MM.1S (cell line): ENCODE measurements around the gene DISP3.

Experiments
- DNase-seq: peaks from one replicate; pipeline ENCODE4 v3.0.0-alpha.2; 2015
- H2AFZ ChIP-seq: fragments of 300-600 bp; sonication (generic); 2 replicates; pipeline ENCODE4 v1.6.0; 2016; ENCODE audit warnings: antibody characterized with exemption, low read length
- H3F3A ChIP-seq: fragments of 300-600 bp; sonication (generic); 2 replicates; pipeline ENCODE4 v1.6.1; 2016; ENCODE audit warnings: mild to moderate bottlenecking, antibody characterized with exemption, low read length, moderate library complexity, mixed read lengths; ENCODE audit not compliant: insufficient read depth
- H3K27ac ChIP-seq: fragments of 300-600 bp; sonication (generic); 2 replicates; pipeline ENCODE4 v1.5.1; 2016; ENCODE audit warnings: mild to moderate bottlenecking, low read length
- H3K27me3 ChIP-seq: fragments of 300-600 bp; sonication (generic); replicated peaks from 2 replicates; pipeline ENCODE4 v1.6.0; 2016; ENCODE audit warnings: low read length; ENCODE audit not compliant: insufficient read depth
- H3K36me3 ChIP-seq: fragments of 300-600 bp; sonication (generic); replicated peaks from 2 replicates; pipeline ENCODE4 v1.6.1; 2016; ENCODE audit warnings: mild to moderate bottlenecking, low read length, mixed read lengths; ENCODE audit not compliant: insufficient read depth
- H3K4me1 ChIP-seq: fragments of 300-600 bp; sonication (generic); 2 replicates; pipeline ENCODE4 v1.6.1; 2016; ENCODE audit warnings: low read length, mixed read lengths
- H3K4me2 ChIP-seq: fragments of 300-600 bp; sonication (generic); 2 replicates; pipeline ENCODE4 v1.6.0; 2016; ENCODE audit warnings: low read depth, low read length
- H3K4me3 ChIP-seq: fragments of 300-600 bp; sonication (generic); 2 replicates; pipeline ENCODE4 v1.5.1; 2016; ENCODE audit warnings: low read length, mixed read lengths
- H3K79me2 ChIP-seq: fragments of 300-600 bp; sonication (generic); 2 replicates; pipeline ENCODE4 v1.6.1; 2016; ENCODE audit warnings: mixed run types, low read length, mixed read lengths
- H3K9ac ChIP-seq: fragments of 300-600 bp; sonication (generic); 2 replicates; pipeline ENCODE4 v1.6.1; 2016; ENCODE audit warnings: low read length, mixed read lengths
- H3K9me2 ChIP-seq: fragments of 300-600 bp; sonication (generic); replicated peaks from 2 replicates; pipeline ENCODE4 v1.6.1; 2016; ENCODE audit warnings: mild to moderate bottlenecking, low read length, mixed read lengths; ENCODE audit not compliant: insufficient read depth
- H3K9me3 ChIP-seq: fragments of 300-600 bp; sonication (generic); replicated peaks from 2 replicates; pipeline ENCODE4 v1.6.1; 2016; ENCODE audit warnings: mild to moderate bottlenecking, low read length, mixed read lengths; ENCODE audit not compliant: insufficient read depth
- H4K20me1 ChIP-seq: fragments of 300-600 bp; sonication (generic); 2 replicates; pipeline ENCODE4 v1.6.1; 2016; ENCODE audit warnings: mild to moderate bottlenecking, low read length, moderate library complexity, mixed read lengths; ENCODE audit not compliant: insufficient read depth
- EZH2 ChIP-seq: fragments of 300-600 bp; sonication (generic); optimal IDR thresholded peaks from 2 replicates; pipeline ENCODE3; 2017; ENCODE audit warnings: low read depth, mild to moderate bottlenecking, antibody characterized with exemption, low read length, mixed read lengths
- EZH2phosphoT487 ChIP-seq: fragments of 300-600 bp; sonication (generic); IDR thresholded peaks from 2 replicates; pipeline ENCODE4 v1.6.1; 2018; ENCODE audit warnings: antibody characterized with exemption, low read length
- TF ChIP-seq, protein P1 (sequence below): fragments of 300-600 bp; sonication (generic); IDR thresholded peaks from 2 replicates; pipeline ENCODE4 v1.5.1; 2016; ENCODE audit warnings: antibody characterized with exemption, low read length, mixed read lengths

The DISP3 gene

GRCh38 chr1:11444907-11445306 lies 34.0 kb upstream of the DISP3 start:
- no peak overlapping the region for H3K4me3 ChIP-seq
- TF ChIP-seq EZH2phosphoT487 (no peak), EZH2 (no peak)
- TF ChIP-seq, protein P1, sequence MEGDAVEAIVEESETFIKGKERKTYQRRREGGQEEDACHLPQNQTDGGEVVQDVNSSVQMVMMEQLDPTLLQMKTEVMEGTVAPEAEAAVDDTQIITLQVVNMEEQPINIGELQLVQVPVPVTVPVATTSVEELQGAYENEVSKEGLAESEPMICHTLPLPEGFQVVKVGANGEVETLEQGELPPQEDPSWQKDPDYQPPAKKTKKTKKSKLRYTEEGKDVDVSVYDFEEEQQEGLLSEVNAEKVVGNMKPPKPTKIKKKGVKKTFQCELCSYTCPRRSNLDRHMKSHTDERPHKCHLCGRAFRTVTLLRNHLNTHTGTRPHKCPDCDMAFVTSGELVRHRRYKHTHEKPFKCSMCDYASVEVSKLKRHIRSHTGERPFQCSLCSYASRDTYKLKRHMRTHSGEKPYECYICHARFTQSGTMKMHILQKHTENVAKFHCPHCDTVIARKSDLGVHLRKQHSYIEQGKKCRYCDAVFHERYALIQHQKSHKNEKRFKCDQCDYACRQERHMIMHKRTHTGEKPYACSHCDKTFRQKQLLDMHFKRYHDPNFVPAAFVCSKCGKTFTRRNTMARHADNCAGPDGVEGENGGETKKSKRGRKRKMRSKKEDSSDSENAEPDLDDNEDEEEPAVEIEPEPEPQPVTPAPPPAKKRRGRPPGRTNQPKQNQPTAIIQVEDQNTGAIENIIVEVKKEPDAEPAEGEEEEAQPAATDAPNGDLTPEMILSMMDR = no peak
- no peak for DNase-seq

GRCh38 chr1:11447903-11448302 lies 31.1 kb upstream of the DISP3 start:
- Histone ChIP-seq H3K27me3 (peaks cover 98% of the 10 kb centered on the region), H3K4me1 (no peaks in the 10 kb centered on the region), H3K9me3 (no peaks in the 10 kb centered on the region), H3K27ac (no peak overlapping the region), H3K36me3 (no peaks in the 10 kb centered on the region), H3K9me2 (no peaks in the 10 kb centered on the region), H4K20me1 (no peaks in the 10 kb centered on the region), H3K4me2 (no peak overlapping the region), H3K4me3 (no peak overlapping the region), H3K9ac (no peak overlapping the region), H2AFZ (no peak overlapping the region), H3K79me2 (no peaks in the 10 kb centered on the region), H3F3A (no peaks in the 10 kb centered on the region)
- no peak for TF ChIP-seq EZH2phosphoT487
- no peak for DNase-seq

More at GRCh38 chr1:11444907-11445306, 34.0 kb upstream of the DISP3 start:
- Histone ChIP-seq H3K9me2 (no peaks in the 10 kb centered on the region), H3K4me1 (no peaks in the 10 kb centered on the region), H3K4me2 (no peak overlapping the region), H3F3A (no peaks in the 10 kb centered on the region), H2AFZ (no peak overlapping the region), H3K27ac (no peak overlapping the region), H3K9ac (no peak overlapping the region), H3K9me3 (no peaks in the 10 kb centered on the region), H3K27me3 (peaks cover 98% of the 10 kb centered on the region), H3K36me3 (no peaks in the 10 kb centered on the region), H3K79me2 (no peaks in the 10 kb centered on the region), H4K20me1 (no peaks in the 10 kb centered on the region)

DNA sequence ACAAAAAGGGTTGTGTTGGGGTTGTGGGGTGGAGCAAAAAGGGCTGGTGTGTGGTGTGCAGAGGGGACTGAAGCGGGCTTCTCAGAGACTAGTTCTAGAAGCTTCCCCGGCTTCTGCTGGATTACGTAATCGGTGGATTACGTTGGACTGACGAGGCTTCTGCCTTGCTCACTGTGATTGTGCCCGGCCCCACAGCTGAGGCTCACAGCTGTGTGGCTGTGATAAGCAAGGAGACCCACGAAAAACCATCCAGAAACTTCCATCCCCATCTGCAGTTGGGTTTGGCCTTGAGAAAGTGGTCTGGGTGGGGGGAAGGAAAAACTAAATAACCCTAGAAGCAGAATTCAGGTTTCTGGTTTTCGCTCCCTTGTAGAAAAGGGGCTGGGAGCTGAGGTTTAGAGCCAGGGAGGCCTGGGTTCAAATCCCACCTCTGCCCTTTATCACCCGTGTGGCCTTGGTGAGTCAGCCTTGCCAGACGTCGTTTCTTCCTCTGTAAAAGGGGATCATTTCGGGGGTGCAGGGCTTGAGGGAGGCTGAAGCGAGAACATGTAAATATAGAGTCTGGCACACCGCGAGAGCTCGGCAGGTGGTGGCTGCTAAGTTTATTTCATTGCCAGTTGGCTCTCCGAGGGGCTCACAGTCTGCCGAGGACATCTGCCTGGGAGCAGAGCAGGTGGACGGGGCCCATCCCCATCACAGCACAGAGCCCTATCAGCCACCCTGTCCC lies 30.4 kb upstream of the DISP3 start:
- H3F3A ChIP-seq = no peaks in the 10 kb centered on the region
- no peak for DNase-seq
- H3K27ac ChIP-seq = no peak overlapping the region
- H3K4me2 ChIP-seq = no peak overlapping the region
- no peak for TF ChIP-seq EZH2phosphoT487
- no peak for TF ChIP-seq EZH2
- H3K9me3 ChIP-seq = no peaks in the 10 kb centered on the region
- H3K4me1 ChIP-seq = no peaks in the 10 kb centered on the region
- peaks cover 98% of the 10 kb centered on the region for H3K27me3 ChIP-seq
- no peaks in the 10 kb centered on the region for H3K36me3 ChIP-seq
- H2AFZ ChIP-seq = no peak overlapping the region
- H3K9ac ChIP-seq = no peak overlapping the region
- no peak overlapping the region for H3K4me3 ChIP-seq
- H4K20me1 ChIP-seq = no peaks in the 10 kb centered on the region
- no peaks in the 10 kb centered on the region for H3K9me2 ChIP-seq
- no peaks in the 10 kb centered on the region for H3K79me2 ChIP-seq

- no peak overlapping the region for H3K27ac ChIP-seq
Observed at GRCh38 chr1:11449100-11449403, 29.9 kb upstream of the DISP3 start.

More at GRCh38 chr1:11449100-11449403, 29.9 kb upstream of the DISP3 start:
- no peaks in the 10 kb centered on the region for H3K4me1 ChIP-seq
- no peak for DNase-seq
- H3K36me3 ChIP-seq = no peaks in the 10 kb centered on the region
- H3F3A ChIP-seq = no peaks in the 10 kb centered on the region
- H2AFZ ChIP-seq = no peak overlapping the region
- H3K9me2 ChIP-seq = no peaks in the 10 kb centered on the region
- TF ChIP-seq EZH2 (no peak), EZH2phosphoT487 (no peak)
- TF ChIP-seq, protein P1 = no peak
- peaks cover 98% of the 10 kb centered on the region for H3K27me3 ChIP-seq
- no peaks in the 10 kb centered on the region for H4K20me1 ChIP-seq
- H3K4me2 ChIP-seq = no peak overlapping the region
- no peaks in the 10 kb centered on the region for H3K79me2 ChIP-seq
- H3K9me3 ChIP-seq = no peaks in the 10 kb centered on the region
- no peak overlapping the region for H3K4me3 ChIP-seq
- H3K9ac ChIP-seq = no peak overlapping the region
